Breast epithelium (tissue), 3 donors: ENCODE results near the gene GPR108.

Source experiments
- CTCF ChIP-seq, 3 donors: fragments of 450-650 bp; IDR thresholded peaks; one replicate each; pipeline ENCODE4 v1.5.1; 2016 to 2017; ENCODE audit warnings: antibody characterized with exemption in 3 of 3, mild to moderate bottlenecking in 3 of 3, moderate library complexity in 3 of 3
- POLR2A ChIP-seq: fragments of 450-650 bp; IDR thresholded peaks from one replicate; pipeline ENCODE4 v1.6.1; 2016; ENCODE audit warnings: antibody characterized with exemption, mild to moderate bottlenecking, moderate library complexity

- TF ChIP-seq CTCF (IDR thresholded peaks at IDR 0.05) (no peak), POLR2A (no peak)
Measured at GRCh38 chr19:6680141-6680540, 57.2 kb downstream of the GPR108 start.
